Panc1 (cell line): Measurements from ENCODE around the gene ALG5. TPM values are rescaled to one million over a fixed set of nuclear protein-coding genes. Genes with fewer than 3 reads are reported as not detected.

Experiments used
- ATAC-seq: fragments of 200-7000 bp; cut with Tn5 transposase; 2 replicates; pipeline ENCODE4 v1.9.1; 2020; ENCODE audit warnings: mild to moderate bottlenecking, moderate library complexity
- BruUV-seq: library from RNA; stranded (reverse); fragments of 400-500 nt; replicated peaks from 2 replicates; lab custom pipeline; 2021; lab: Mats Ljungman, UMichigan
- CTCF ChIA-PET: fragments of 300-600 bp; sonication (Branson Sonifier 250); formaldehyde crosslinking; loops from one replicate; lab custom pipeline; 2022; ENCODE audit warnings: antibody characterized with exemption; lab: Charles Lee
- POLR2A ChIA-PET: fragments of 300-600 bp; sonication (Branson Sonifier 250); formaldehyde crosslinking; loops from one replicate; lab custom pipeline; 2022; ENCODE audit warnings: antibody characterized with exemption; lab: Charles Lee
- DNase-seq: peaks from one replicate; pipeline ENCODE4 v3.0.0-alpha.2; 2010; ENCODE audit warnings: low read depth, low spot score
- H3K27ac ChIP-seq: 2 replicates; pipeline ENCODE4 v1.5.1; 2011; ENCODE audit warnings: mild to moderate bottlenecking, low read length, inconsistent platforms
- H3K27me3 ChIP-seq: fragments of 200-500 bp; sonication (Bioruptor generic); 2 replicates; pipeline ENCODE4 v1.6.0; 2014; ENCODE audit warnings: low read length, inconsistent platforms; ENCODE audit not compliant: control insufficient read depth, insufficient read depth
- H3K36me3 ChIP-seq: fragments of 200-500 bp; sonication (Bioruptor generic); 2 replicates; pipeline ENCODE4 v1.5.1; 2014; ENCODE audit warnings: inconsistent platforms, mild to moderate bottlenecking, low read length, moderate library complexity; ENCODE audit not compliant: control insufficient read depth, insufficient read depth
- H3K4me1 ChIP-seq: 2 replicates; pipeline ENCODE4 v1.5.1; 2011; ENCODE audit warnings: inconsistent platforms, mild to moderate bottlenecking, low read length, moderate library complexity; ENCODE audit not compliant: control insufficient read depth, insufficient read depth
- H3K4me3 ChIP-seq, 2 experiments: 2 replicates each; pipeline ENCODE4 v1.5.1; 2011 to 2012; ENCODE audit warnings: low read depth in 2 of 2, low read length in 2 of 2, mild to moderate bottlenecking in 2 of 2, inconsistent platforms in 1 of 2, moderate library complexity in 1 of 2
- H3K9me3 ChIP-seq: fragments of 200-500 bp; sonication (Bioruptor generic); 2 replicates; pipeline ENCODE4 v1.5.1; 2014; ENCODE audit warnings: low read depth, mild to moderate bottlenecking, inconsistent platforms, low read length, moderate library complexity; ENCODE audit not compliant: control insufficient read depth, insufficient read depth
- CTCF ChIP-seq: fragments of 450-650 bp; IDR thresholded peaks from 2 replicates; pipeline ENCODE4 v1.5.1; 2017; ENCODE audit warnings: mild to moderate bottlenecking
- POLR2AphosphoS5 ChIP-seq: IDR thresholded peaks from 2 replicates; pipeline ENCODE4 v1.6.1; 2012; ENCODE audit warnings: mild to moderate bottlenecking, low read depth, low read length, moderate library complexity
- REST ChIP-seq, 2 experiments: IDR thresholded peaks; 2 replicates each; pipeline ENCODE4 v1.6.1; 2011 to 2012; ENCODE audit warnings: low read depth in 2 of 2, control low read depth in 1 of 2, low read length in 1 of 2, mild to moderate bottlenecking in 1 of 2, moderate library complexity in 1 of 2; ENCODE audit not compliant: insufficient read depth in 1 of 2
- SIN3A ChIP-seq: IDR thresholded peaks from 2 replicates; pipeline ENCODE4 v1.6.1; 2012; ENCODE audit warnings: low read depth, mild to moderate bottlenecking, low read length, moderate library complexity, borderline replicate concordance; ENCODE audit not compliant: insufficient read depth
- TCF7L2 ChIP-seq: IDR thresholded peaks from 2 replicates; pipeline ENCODE4 v1.6.1; 2011; ENCODE audit warnings: mild to moderate bottlenecking, low read depth, low read length, inconsistent platforms
- in situ Hi-C: cut with HindIII; loops from 2 replicates; pipeline ENCODE4 v1.10.0; 2016; ENCODE audit warnings: low sequenced_read_pairs, low pct_unique_long_range_greater_than_20kb
- intact Hi-C: fragments of 100-400 bp; cut with micrococcal nuclease; formaldehyde crosslinking; loops from one replicate; pipeline ENCODE4 v1.10.0; 2022; ENCODE audit not compliant: unreplicated experiment
- total RNA-seq: library from RNA; stranded (reverse); gene quantifications from one replicate; pipeline ENCODE4 v1.2.1, GENCODE V29; 2021; ENCODE audit not compliant: unreplicated experiment

Gene ALG5
- total RNA-seq, 1 experiment from 2014 or later, result 19.3 TPM

- in situ Hi-C loops, result no loop called here
- ATAC-seq (no peak), DNase-seq (no peak)
- BruUV-seq, result no TSS peak
- Histone ChIP-seq H3K27ac (no peak overlapping the region), H3K36me3 (no peaks in the 10 kb centered on the region), H3K27me3 (no peaks in the 10 kb centered on the region), H3K4me3 (no peak overlapping the region), H3K9me3 (no peaks in the 10 kb centered on the region), H3K4me1 (no peaks in the 10 kb centered on the region)
- CTCF ChIA-PET, result no interaction called here
- no peak for TF ChIP-seq REST (IDR thresholded peaks at IDR 0.05; ENCODE audit: insufficient read depth in 1 of 2, low read depth in 2 of 2, low read length in 1 of 2)
- no peak for TF ChIP-seq POLR2AphosphoS5
- no peak for TF ChIP-seq CTCF
- TF ChIP-seq TCF7L2, result no peak
- TF ChIP-seq SIN3A, result no peak
- intact Hi-C loops, result no loop called here
- POLR2A ChIA-PET, result no interaction called here
These were observed 75.1 kb downstream of the ALG5 start for GRCh38 chr13:36924001-36924400.

- ATAC-seq, result no peak
- in situ Hi-C loops, result no loop called here
These were observed 77.4 kb downstream of the ALG5 start for GRCh38 chr13:36921631-36922301.

More at GRCh38 chr13:36921631-36922301, 77.4 kb downstream of the ALG5 start:
- intact Hi-C loops, result no loop called here
- BruUV-seq, result no TSS peak
- POLR2A ChIA-PET, result no interaction called here
- Histone ChIP-seq H3K27ac (no peak overlapping the region), H3K36me3 (no peaks in the 10 kb centered on the region), H3K27me3 (no peaks in the 10 kb centered on the region), H3K9me3 (no peaks in the 10 kb centered on the region), H3K4me1 (no peaks in the 10 kb centered on the region), H3K4me3 (no peak overlapping the region)
- CTCF ChIA-PET, result no interaction called here
- TF ChIP-seq REST (IDR thresholded peaks at IDR 0.05; ENCODE audit: insufficient read depth in 1 of 2, low read depth in 2 of 2, low read length in 1 of 2) (no peak), SIN3A (no peak), TCF7L2 (no peak), POLR2AphosphoS5 (no peak), CTCF (no peak)
- no peak for DNase-seq
